NCI-H82 treated with DMSO at 0.1 percent for 48 hours (cell line): Measurements from ENCODE around the gene CNTNAP3.
"Not testable (repeated sequence)": the region's sequence is repeated elsewhere in the genome, so short reads cannot be mapped to it uniquely, and the experiment has no call there.

ENCODE experiments used
- DNase-seq: peaks from one replicate; lab custom pipeline; 2025; ENCODE audit not compliant: unreplicated experiment; lab: John Stamatoyannopoulos, UW

The CNTNAP3 gene

GRCh38 chr9:39287980-39288379 lies at the start of gene CNTNAP3:
Gene CNTNAP3 (minus strand): TSS chr9:39288167. CDS start chr9:39288064, 103 bp downstream.
- DNase-seq = not testable (repeated sequence)

DNA sequence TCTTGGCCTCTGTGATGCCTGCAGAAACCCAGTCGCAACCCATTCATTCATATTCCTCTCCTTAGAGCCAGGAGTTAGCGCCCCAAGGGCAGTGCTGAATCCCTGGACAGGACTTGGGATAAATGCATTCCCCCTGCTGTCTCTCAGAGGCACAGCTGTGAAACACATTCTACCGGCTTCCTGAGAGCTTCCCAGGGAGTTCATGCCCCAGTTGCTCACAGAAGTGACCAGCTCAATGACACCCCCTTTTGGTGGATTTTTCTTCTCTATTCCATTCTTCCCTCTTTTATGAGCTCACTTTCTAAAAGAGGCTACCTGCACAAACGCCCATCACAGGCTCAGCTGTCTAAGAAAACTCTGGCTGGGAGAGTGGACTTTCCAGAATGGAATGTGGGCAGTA lies 8.0 kb downstream of the CNTNAP3 start:
- DNase-seq = not testable (repeated sequence)

DNA sequence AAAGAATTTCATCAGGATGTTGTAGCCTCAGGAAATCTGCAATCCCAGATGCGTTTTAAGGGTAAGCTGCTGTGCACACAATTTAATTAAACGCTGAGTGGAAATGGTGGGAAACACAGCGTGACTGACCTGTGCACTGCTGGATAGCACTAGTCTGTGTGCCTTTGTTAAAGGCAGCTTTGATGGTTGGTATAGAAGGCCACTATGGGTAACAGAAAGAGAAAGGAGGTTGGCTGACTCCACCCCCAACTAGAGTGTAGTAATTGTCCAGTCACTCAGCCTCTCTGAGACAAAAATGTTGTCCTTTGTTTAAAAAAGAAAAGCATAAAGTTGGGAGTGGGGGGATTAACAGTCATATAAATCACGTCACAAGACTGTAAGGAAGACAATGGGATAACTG lies 45.5 kb downstream of the CNTNAP3 start:
- DNase-seq = not testable (repeated sequence)

DNA sequence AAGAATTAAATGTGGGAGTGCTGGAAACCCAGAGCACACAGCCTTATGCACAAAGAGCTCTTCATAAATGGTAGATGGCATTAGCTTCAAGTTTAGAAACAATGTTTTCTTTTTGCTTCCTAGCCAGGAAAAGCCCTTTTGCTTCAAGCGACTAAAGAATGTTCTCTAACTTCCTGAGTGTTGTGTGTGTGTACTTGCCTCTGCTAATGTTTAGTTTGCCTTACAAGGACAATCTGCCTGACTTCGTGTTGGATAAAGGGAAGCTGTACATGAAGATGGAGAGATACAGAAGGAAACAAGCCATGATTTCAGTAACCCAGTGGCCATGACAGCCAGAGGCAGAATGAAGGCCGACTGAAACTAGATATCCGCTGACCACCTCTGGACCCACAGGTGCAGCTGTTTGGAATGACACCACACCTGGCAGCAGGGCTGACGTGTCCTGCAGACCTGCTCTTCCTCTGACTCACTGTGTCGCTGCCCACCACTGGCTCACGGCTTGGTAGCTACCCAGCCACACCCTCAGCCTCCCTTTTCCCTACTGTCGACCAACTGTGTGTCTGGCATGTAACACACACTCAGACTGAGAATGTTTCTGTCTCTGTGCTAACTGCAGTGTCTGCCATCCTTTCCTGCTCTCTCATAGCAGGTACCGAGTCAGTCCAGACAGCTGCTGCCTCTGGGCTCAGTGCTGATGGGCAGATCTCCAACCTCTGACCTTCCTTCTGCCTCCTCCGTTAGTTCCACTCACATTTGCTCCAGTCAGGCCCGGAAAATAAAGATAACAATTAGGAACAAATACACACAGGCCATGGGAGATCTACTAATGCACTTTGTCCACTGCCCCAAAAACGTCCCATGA lies 55.6 kb downstream of the CNTNAP3 start:
- not testable (repeated sequence) for DNase-seq

- not testable (repeated sequence) for DNase-seq
These were observed 72.0 kb downstream of the CNTNAP3 start for GRCh38 chr9:39215976-39216375.

DNA sequence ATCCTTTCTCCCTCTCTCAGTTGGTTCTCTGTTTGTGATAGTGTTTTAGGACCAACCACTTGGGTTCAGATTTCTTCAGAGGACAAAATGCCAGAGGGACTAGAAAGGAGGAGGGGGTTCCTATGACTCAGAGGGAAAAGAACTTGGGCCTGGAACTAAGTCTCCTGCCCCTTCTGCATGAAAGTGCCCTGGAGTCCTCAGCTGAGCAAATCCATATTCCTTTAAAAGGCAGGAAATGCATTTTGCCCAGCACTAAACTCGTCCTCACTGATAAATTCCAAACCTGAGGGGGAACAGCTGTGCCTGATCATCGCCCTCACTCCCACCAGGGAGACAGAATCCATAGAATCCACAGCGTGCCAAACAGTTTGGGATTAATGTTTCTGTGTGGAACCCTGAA lies 78.2 kb downstream of the CNTNAP3 start:
- not testable (repeated sequence) for DNase-seq

GRCh38 chr9:39206643-39207042 lies 81.3 kb downstream of the CNTNAP3 start:
- not testable (repeated sequence) for DNase-seq

GRCh38 chr9:39205842-39206241 lies 82.1 kb downstream of the CNTNAP3 start:
- DNase-seq = not testable (repeated sequence)

DNA sequence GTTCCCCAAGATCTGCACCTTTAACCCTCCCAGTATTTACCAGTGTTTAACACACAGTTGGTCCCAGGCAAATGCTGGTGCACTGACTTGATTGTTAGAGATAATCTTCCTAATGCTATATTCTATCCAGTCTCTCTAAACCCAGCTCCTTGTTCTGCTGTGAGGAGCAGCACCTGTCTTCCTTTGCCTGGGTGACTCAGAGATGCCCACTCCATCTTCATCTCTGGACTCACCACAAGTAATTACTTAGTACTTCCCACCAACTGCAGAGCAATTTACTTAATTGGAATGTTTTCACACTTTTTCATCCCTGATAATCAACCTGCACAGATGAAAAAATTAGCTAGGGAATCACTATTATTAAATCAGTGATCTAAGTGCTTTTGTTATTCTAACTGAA lies 87.6 kb downstream of the CNTNAP3 start:
- not testable (repeated sequence) for DNase-seq

- DNase-seq = not testable (repeated sequence)
These were observed 89.8 kb downstream of the CNTNAP3 start for GRCh38 chr9:39198000-39198709.

GRCh38 chr9:39171370-39171769 lies 116.6 kb downstream of the CNTNAP3 start:
- not testable (repeated sequence) for DNase-seq

DNA sequence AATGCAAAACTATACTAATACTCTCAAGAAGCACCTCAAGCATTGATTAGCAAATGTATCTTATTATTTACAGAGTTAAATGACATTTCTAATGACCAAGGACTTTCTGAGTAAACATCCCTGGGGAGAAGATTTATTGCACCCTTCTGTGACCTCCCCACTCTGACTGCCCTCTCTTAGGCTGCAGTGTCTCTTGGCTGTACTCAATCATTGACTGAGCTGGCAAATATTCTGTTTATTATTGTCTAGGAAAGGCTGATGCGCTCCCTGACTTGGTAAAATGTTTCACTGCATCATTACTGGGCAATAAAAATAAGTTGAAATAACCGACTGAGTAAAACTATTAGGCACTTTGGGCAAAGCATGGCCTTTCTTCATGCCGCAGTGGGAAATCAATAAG lies 130.3 kb downstream of the CNTNAP3 start:
- not testable (repeated sequence) for DNase-seq

DNA sequence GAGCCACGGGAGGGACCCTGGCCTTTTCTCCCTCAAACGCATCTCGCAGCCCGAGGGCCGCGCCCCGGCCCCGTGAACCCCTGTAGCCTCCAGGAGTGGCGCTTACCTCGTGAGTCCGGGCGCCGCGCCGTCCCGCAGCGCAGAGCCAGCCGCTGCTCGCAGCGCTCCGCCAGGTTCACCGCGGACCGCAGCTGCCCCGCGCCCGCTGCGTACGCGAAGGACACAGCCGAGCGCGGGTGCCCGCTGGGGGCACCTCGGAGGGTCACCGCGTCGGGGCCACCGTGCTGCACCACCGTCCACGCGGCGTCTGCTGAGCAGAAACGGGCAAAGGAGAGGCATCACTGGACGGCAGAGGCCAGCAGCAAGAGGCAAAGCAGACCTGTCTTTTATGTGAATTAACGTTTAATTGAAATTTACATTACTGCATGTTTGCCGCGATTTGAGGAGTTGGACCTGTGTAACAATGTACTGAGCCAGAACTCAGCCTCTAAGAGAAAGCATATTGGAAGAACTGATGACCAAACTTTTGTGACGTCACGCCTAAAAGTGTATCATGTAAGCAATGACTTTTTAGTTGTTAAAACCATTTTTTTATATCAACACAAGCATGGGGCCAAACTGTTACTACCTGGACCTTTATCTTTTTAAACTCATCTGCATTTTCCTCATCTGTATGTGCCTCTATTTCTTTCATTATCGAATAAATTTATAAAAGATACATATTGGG lies 155.0 kb downstream of the CNTNAP3 start:
- DNase-seq = not testable (repeated sequence)

DNA sequence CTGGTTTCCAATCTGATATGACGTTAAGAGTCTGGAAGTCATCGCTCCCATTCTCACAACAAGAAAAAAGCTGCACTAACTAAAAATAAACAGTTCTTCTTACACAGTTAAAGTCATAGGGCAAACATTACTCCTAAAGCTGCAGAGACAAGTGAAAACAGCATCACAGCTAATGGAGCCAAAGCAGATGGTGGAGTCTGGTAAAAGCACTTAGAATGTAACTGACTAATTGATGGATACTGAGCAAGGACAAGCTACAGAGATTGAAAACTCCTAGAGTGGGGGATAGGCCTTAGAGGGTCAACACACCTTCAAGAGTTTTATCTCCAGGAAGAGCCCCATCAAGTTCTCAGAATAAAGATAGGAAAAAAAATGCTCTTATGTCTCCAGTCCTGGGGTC lies 166.6 kb downstream of the CNTNAP3 start:
- not testable (repeated sequence) for DNase-seq

DNA sequence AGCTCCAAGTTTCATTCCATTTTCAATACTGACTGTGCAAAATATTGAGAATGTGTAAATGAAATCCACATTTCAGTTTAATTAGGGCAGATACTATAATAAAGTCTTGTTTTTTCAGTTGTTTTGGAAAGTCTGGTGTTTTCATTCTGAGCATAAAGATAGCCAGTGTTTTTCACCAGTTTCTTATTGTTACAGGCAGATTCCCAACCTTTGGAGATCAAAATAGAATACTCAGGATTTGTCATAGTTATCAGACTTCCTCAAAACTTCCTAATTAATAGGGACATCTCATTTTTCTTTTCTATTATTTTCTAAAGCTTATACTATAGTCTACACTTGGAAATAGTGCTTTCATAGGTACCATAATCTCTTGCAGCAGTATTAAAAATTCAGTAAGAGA lies 176.2 kb downstream of the CNTNAP3 start:
- not testable (repeated sequence) for DNase-seq

DNA sequence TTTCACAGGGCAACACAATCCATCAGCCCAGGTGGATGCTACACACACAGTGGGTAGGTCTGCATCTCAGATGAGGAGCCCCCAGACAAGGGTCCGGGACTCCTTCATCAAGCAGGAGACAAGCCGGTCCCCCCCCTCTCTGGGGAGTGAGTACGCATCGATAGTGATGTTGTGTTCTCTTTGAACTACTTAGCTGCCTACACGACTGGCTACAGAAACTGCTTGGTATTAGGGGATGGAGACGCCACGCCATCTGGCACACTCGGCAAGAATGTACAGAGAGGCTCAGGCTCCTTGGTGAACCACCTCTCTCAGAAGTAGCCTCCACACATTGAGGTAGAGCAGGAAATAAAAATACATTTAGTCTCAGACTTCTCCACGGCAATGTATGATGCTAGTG lies 179.8 kb downstream of the CNTNAP3 start:
- no peak for DNase-seq

DNA sequence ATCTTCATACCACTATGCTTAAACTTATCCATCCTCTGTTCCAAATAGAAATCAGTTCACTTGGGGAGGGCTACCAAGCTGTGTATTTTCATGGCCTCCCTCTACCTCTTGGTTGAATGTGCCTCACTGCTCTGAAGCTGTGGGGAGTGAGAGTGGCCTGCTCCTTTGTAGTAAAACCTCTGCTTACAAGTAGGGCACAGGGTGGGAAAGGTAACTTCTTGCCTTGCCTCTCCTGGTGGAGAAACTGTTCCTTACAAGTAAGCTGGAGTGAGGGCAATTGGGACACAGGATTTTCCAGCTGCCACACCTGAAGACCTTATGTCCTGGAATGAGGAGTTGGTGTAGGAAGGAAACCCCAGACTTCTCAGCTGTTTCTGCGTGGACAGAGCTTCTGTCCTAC lies 190.8 kb downstream of the CNTNAP3 start:
- not testable (repeated sequence) for DNase-seq

DNA sequence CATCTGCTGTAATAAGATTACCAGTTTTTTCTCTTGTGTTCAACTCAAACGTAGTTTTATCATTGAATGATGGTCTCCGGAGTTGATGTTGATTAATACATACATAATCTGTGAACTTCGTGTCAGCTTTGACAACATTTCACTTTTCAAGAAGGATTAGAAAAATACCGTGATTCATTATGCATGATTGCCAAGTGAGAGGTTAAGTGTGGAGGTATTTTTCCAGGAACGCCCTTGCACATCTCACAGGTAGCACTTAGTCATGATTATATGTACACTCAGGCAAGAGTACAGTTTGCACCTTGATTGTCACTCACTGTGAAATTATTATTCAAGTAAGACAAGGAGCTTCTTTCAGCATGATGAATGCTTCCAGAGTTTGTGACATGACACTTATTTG lies 202.7 kb downstream of the CNTNAP3 start:
- DNase-seq = not testable (repeated sequence)

DNA sequence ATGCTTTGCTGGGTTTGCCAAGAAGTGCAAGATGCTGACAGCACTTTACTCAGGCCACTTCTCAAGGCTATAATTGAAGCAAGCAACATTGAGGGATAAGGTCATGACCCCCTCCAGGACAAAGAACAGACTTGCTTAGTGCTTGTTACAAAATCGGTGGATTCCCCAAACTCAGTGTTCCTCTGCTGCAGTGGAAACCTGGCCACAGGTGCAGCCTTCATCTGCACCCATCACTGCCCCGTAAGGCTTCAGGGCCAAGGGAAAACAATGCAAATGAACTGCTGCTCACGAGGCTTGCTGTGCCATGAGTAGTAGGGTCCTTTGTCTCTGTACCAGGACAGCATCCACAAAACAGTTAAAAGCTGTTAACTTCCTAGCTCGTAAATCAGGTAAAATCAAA lies 205.4 kb downstream of the CNTNAP3 start:
- DNase-seq = not testable (repeated sequence)

DNA sequence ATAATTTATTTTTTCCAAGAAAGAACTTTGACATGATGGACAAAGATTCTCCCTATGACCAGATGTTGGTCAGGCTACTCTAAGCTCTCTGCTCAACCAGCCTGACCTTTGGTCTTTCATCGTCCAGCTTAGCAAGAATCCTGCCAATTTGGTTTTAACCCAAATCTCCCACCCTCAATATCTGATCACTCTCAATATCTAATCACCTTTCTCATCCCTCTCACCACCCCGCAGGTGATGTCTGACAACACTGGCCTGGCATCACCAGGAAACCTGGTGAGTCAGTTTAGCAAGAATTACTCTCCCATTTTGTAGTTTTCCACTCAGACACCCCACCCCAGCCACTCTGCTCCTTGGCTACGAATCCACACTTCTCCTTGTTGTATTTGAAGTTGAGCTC lies 207.9 kb downstream of the CNTNAP3 start:
- DNase-seq = not testable (repeated sequence)

- DNase-seq = not testable (repeated sequence)
These were observed 209.2 kb downstream of the CNTNAP3 start for GRCh38 chr9:39078621-39079256.
